Muscle layer of colon (tissue), 2 donors: ENCODE results near the gene FAM72B.
"Not testable (repeated sequence)": the region's sequence is repeated elsewhere in the genome, so short reads cannot be mapped to it uniquely, and the experiment has no call there.

Source experiments
- H3K27ac ChIP-seq: one replicate; pipeline ENCODE4 v1.7.0; 2013; ENCODE audit warnings: low read depth, mild to moderate bottlenecking, low read length, moderate library complexity
- H3K27me3 ChIP-seq, 2 donors: one replicate each; pipeline ENCODE4 v1.7.0; 2013; ENCODE audit warnings: low read length in 2 of 2, mild to moderate bottlenecking in 2 of 2; ENCODE audit not compliant: insufficient read depth in 2 of 2, control insufficient read depth in 1 of 2
- H3K36me3 ChIP-seq: one replicate; pipeline ENCODE4 v1.7.0; 2013; ENCODE audit warnings: mild to moderate bottlenecking, low read length; ENCODE audit not compliant: insufficient read depth
- H3K4me1 ChIP-seq: one replicate; pipeline ENCODE4 v1.7.0; 2013; ENCODE audit warnings: mild to moderate bottlenecking, low read length; ENCODE audit not compliant: insufficient read depth
- H3K4me3 ChIP-seq, 2 donors: one replicate each; pipeline ENCODE4 v1.7.0; 2013; ENCODE audit warnings: low read length in 2 of 2, low read depth in 1 of 2, mild to moderate bottlenecking in 1 of 2, moderate library complexity in 1 of 2
- H3K9ac ChIP-seq: one replicate; pipeline ENCODE4 v1.7.0; 2013; ENCODE audit warnings: low read length
- H3K9me3 ChIP-seq: one replicate; pipeline ENCODE4 v1.7.0; 2013; ENCODE audit warnings: mild to moderate bottlenecking, low read length
- donor health status: abdominal sarcoma.
- donor health status: Adenocarcinoma of cecum.

Gene FAM72B

DNA sequence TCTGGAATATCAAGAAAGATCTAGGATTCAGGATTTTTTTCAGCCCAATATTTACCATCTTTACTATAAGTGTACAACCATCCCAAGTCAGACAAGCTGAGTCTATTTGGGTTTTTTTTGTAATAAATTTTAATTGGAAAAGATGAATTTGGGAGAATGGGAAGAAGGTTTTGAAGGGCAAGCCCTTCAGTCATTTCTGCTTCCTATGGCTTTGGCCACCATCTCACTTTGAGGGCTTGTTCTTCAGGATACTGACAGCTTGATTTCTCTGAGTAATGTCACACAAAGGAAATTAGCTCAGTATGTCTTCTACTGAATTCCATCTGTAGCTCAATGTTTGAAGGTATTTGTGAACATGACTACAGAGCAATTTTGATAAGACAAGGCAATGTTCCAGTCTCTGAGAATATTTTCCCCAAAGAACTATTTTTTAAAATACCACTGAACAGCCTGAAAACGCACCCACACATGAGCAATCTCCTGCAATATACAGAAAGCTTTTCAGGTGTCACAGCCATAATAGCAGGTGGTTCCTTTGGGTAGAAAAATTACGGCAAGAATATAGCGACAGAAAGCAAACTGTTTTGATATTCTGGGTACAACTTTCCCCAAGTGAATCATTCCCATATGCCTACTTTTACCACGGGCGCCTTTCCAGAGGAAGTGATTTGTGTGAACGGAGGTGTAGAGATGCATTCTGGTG is 22.8 kb downstream of the FAM72B start:
- not testable (repeated sequence) for H3K4me3 ChIP-seq, H3K4me1 ChIP-seq, H3K9me3 ChIP-seq, H3K27me3 ChIP-seq, H3K9ac ChIP-seq, H3K27ac ChIP-seq, H3K36me3 ChIP-seq

DNA sequence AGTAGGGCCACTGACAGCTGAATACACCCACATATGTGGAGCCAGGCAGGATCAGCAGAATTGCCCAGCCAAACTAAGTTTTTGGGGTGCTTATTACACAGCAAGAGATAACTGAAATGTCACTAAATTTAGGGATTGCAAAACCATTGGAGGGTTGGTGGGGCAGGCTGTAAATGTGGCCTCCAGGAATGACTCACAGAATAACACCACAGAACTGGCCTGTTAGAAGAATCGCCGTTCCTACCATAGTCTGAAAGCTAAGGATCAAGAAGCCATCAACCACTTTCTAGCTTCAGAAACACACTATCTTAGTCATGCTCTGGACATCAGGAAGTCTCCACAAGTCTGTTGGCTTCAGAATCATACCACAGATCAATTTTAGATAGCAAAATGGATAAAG is 24.0 kb downstream of the FAM72B start:
- not testable (repeated sequence) for H3K4me1 ChIP-seq, H3K9me3 ChIP-seq

DNA sequence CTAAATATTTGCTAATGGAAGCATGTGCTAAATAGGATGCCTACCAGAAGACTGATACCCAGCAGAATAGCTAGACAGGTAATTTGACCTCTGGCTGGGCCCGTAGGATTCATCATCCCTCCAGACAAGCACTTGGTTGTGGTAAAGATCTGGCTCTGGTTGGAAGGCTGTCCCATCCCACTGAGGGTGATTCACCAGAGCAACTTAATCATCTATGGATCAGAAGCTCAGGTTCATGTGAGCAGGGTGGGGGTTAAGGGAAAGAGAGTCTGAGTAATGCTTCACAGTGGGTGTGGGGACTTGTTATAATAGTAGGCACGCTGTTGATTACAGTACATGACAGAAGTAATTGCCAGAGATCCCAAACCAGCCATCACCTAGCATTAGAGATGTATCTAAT is 26.5 kb downstream of the FAM72B start:
- not testable (repeated sequence) for H3K27me3 ChIP-seq, H3K9me3 ChIP-seq, H3K27ac ChIP-seq, H3K4me1 ChIP-seq, H3K36me3 ChIP-seq, H3K4me3 ChIP-seq, H3K9ac ChIP-seq

More for the DNA sequence above, 24.0 kb downstream of the FAM72B start:
- H3K27ac ChIP-seq, H3K36me3 ChIP-seq, H3K9ac ChIP-seq, H3K27me3 ChIP-seq, H3K4me3 ChIP-seq: not testable (repeated sequence)

DNA sequence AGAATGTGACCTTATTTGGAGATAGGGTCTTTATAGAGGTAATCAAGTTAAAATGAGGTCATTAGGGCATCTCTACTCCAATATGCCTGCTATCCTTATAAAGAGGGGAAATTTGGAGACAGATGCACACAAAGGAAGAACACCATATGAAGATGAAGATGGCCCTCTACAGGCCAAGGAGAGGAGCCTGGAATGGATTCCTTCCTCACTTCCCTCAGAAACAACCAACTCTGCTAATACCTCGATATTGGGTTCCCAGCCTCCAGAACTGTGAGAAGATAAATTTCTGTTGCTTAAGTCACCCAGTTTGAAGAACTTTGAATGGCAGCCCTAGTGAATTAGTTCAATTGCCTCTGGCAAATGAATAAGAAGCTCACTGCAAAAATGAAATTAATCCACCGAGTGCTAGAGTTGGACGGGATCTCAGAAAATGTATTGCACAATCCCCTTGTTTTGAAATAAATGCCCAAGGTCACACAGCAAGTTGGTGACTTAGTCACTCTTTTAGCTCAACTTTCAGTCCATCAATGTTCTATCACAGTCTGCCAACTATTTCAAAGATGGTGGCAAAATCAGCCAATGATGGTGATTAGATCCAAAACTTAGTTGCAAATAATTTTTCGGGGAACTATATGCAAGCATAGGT is 27.1 kb downstream of the FAM72B start:
- H3K9me3 ChIP-seq, H3K4me1 ChIP-seq, H3K9ac ChIP-seq, H3K4me3 ChIP-seq, H3K27ac ChIP-seq, H3K36me3 ChIP-seq, H3K27me3 ChIP-seq: not testable (repeated sequence)

GRCh38 chr1:121155671-121156358 is 28.3 kb downstream of the FAM72B start:
- not testable (repeated sequence) for H3K36me3 ChIP-seq, H3K27ac ChIP-seq, H3K4me1 ChIP-seq, H3K9me3 ChIP-seq, H3K27me3 ChIP-seq, H3K4me3 ChIP-seq, H3K9ac ChIP-seq

- H3K36me3 ChIP-seq, H3K9ac ChIP-seq, H3K27me3 ChIP-seq, H3K27ac ChIP-seq, H3K4me1 ChIP-seq, H3K9me3 ChIP-seq, H3K4me3 ChIP-seq: not testable (repeated sequence)
Measured at GRCh38 chr1:121154811-121155210, 29.3 kb downstream of the FAM72B start.

DNA sequence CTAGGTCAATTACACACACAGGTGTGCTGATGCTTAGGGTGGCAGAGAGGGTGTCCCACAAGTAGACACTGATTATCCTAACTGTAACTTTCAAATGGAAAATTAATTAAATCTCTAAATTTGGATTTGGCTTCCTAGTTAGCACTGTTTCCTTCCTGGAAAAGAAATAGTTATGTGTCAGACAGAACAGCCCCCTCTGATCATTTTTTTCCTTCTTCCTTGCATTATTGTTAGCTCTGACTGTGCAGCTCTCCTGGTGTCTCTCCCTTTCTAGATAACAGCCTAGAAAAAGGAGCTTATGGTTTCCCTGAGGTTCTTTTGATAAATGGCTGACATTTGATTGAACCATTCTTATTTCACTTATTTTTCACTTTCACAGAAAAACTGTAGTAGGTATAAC is 31.4 kb downstream of the FAM72B start:
- H3K27ac ChIP-seq, H3K4me1 ChIP-seq, H3K27me3 ChIP-seq, H3K9ac ChIP-seq, H3K36me3 ChIP-seq, H3K9me3 ChIP-seq, H3K4me3 ChIP-seq: not testable (repeated sequence)

DNA sequence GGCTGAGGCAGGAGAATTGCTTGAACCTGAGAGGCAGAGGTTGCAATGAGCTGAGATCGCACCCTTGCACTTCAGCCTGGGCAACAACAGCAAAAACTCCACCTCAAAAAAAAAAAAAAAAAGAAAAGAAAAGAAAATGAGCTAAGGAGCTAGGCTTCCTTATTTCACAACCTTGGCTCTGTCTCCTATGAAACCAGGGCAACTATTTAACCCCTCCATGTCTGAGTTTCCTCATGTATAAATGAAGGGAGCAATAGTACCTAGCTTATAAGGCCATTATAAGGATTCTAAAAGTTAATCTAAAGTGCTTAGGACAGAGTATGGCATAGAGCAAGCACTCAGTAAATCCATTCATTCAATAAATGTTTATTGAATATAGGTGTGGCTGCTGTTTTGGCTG is 32.8 kb downstream of the FAM72B start:
- H3K9me3 ChIP-seq, H3K27ac ChIP-seq, H3K27me3 ChIP-seq, H3K9ac ChIP-seq, H3K4me3 ChIP-seq, H3K4me1 ChIP-seq, H3K36me3 ChIP-seq: not testable (repeated sequence)

DNA sequence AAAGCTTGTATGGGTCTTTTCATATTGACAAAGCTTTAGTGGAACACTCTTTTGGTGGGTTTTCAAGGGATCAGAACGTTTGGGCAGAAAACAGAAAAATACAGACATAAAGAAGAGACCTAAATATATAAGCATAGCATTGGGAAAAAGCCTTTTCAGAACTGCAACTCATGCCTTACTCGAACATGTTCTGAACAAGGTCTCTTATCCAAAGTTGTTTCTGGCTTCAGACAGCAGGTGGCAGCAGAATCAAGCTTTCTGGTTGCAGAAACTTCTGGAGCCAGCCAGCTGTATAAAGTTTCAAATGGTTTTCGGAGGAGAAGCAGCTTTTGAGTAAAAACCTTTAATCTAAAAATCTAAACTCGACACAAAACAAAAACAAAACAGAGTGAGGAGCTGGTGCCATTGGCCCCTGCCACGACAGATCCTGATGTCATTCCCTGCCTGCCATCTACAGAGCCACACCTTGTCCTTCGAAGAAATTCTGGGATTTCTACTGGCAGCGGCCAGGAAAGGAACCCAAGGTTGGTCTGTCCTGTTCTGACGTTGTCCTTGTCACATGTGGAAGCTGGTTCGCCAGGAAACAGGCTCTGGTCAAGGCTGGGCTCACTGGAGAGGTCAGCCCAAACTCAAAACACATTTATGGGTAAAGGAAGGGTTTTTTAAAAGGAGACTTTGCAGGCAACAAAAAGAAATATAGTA is 35.5 kb downstream of the FAM72B start:
- H3K9ac ChIP-seq, H3K9me3 ChIP-seq, H3K27ac ChIP-seq, H3K36me3 ChIP-seq, H3K27me3 ChIP-seq, H3K4me1 ChIP-seq, H3K4me3 ChIP-seq: not testable (repeated sequence)

DNA sequence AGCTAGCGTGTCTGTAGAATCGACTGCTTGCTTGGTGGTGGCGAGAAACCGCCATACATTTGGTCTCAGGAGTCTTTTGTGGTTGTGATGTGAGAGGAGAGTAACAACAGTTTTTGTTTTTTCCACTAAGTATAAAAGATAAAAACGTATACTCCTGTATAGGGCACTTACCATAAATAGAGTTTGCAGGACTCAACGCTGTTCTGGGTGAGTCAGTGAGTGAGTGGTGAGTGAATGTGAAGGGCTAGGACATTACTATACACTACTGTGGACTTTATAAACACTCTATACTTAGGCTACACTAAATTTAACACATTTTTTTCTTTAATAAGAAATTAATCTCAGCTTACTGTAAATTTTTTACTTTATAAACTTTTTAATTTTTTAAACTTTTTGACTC is 43.7 kb downstream of the FAM72B start:
- H3K4me3 ChIP-seq, H3K27me3 ChIP-seq, H3K27ac ChIP-seq, H3K4me1 ChIP-seq, H3K9ac ChIP-seq, H3K9me3 ChIP-seq, H3K36me3 ChIP-seq: not testable (repeated sequence)

DNA sequence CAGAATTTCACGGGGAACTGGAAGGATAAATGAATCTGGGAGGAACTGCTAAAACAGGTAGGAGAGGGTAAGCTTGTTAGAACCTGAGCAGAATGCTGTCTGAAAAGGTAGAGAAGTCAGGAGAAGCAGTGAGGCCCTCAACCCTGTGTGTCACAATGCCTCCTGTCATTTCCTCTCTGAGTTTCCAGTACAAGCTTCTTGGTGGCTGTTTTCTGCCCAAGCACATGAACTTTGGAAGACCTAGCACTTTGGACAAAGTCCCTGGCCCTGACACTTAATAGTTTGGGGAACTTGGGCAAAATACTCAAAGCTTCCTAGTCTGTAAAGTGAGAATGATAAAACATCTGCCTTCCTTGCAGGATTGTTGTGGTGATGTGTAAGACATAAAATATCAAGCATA is 52.6 kb downstream of the FAM72B start:
- not testable (repeated sequence) for H3K27ac ChIP-seq, H3K4me3 ChIP-seq, H3K9ac ChIP-seq, H3K4me1 ChIP-seq, H3K9me3 ChIP-seq, H3K36me3 ChIP-seq, H3K27me3 ChIP-seq
